Amniotic epithelial cell (primary cell): ENCODE measurements around the gene OAT.
"Not testable (repeated sequence)": the region's sequence is repeated elsewhere in the genome, so short reads cannot be mapped to it uniquely, and the experiment has no call there.

Experiments
- DNase-seq: peaks from one replicate; pipeline ENCODE4 v3.0.0-alpha.2; 2010; ENCODE audit warnings: low read depth

Gene OAT

DNA sequence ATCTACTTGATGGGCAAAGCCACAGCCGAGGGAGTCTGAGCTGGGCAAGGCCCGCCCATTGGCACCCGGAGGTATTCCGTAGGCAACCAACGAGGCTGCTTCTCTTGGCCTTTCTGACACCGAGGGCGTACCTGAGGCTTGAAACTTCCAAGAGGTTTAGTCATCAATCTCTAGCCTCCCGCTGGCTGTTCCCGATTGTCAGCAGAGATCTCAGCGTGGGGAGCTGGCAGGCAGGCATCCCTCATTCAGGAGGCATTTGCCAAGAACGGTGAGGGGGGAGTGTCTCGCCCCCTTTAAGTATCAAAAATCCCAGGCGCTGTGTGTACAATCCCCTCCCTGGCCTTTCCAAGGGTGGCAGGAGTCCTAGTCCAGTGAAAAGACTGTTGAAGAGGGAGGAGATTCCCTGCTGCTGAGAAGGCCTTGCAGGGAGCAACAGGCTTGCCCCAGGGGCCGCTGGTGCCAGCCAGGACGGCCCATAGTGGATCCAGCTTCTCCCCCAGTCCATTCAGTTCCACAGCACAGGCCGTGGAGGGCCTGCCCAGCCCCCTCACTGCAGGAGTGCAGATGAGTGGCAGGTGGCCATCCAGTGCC lies 39.7 kb downstream of the OAT start:
- DNase-seq: no peak

DNA sequence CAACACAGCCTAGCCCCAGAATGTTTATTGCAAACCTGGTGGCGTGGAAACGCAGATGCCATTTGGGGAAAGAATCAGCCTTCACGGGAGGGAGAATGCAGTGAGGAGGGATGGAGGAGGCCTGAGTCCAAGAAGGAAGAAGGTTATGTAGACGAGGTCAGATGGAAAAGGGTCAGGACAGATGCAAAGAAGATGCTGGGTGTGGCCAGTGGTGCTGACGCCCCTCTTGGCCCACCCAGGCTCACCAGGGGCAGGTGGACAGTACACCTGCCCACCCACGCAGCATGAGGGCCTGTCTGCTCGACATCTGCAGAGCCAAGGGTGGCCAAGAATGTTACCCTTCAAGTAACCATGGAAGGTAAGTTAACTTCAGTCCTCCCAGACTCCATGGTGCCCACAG lies 40.5 kb downstream of the OAT start:
- DNase-seq: no peak

DNA sequence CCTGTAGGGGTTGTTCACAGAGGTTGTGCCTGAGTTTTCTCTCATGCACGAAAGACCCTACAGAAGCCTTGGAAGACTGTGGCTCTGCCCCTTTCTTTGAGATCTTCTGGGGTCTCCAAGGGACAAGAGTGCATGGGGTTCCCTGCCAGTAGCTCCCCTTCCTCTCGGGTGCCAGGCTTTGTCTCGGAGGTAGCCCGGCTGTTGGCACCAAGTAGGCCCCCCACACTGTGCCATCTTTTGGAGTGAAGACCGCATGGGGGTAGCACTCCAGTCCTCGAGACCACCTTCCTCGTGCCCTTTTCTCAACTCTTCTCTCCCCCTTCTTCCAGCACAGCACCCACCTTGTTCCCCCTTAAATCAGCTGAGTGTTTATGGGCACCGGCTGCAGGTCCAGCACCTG lies 41.6 kb downstream of the OAT start:
- no peak for DNase-seq

DNA sequence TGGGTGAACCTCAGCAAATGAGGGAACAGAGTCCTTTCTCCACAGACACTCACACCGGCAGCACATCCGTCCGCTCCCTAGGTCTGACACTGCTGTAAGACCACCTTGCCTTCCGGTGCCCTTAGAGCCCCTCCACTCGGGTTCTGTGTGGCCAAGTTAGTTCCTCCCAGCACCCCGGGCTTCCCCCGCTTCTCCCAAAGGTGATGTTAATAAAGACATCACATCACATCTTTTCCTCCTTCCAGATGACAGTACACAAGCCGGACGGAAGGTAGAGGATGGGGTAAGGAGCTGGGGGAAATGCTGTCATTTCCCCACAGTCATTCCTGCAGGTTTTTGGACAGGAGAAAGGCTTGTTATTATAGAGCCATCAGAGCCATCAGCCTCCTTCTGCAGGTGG lies 42.3 kb downstream of the OAT start:
- no peak for DNase-seq

DNA sequence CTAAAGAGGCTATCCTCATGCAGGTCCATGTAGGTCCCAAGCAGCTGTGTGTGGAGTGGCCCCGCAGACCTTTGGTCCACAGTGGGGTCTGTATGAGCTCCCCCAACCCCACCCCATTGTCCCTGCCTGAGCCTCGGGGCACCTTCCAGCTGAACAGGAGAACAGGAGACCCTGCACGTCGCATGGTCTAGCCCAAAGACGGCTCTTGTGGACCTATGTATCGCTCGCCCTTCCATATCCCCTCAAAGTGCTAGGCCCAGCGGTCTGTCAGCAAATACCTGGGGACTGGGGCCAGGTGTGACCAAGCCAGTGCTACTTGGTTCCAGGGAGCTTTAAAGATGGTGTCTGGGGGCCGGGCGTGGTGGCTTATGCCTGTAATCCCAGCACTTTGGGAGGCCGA lies 43.0 kb downstream of the OAT start:
- DNase-seq: no peak

DNA sequence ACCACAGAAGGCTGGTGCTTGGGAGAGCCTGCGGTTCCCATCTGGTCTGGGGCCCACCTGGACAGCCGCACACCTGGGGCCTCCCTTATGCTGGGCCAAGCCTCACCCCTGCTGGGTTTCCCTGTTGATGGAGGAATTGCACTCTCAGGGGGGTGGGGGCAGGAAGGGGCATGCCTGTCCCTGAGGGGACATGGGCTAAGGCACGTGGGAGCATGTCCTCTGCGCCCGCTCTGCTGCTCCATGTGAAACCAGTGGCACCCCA lies 43.4 kb downstream of the OAT start:
- DNase-seq: no peak

DNA sequence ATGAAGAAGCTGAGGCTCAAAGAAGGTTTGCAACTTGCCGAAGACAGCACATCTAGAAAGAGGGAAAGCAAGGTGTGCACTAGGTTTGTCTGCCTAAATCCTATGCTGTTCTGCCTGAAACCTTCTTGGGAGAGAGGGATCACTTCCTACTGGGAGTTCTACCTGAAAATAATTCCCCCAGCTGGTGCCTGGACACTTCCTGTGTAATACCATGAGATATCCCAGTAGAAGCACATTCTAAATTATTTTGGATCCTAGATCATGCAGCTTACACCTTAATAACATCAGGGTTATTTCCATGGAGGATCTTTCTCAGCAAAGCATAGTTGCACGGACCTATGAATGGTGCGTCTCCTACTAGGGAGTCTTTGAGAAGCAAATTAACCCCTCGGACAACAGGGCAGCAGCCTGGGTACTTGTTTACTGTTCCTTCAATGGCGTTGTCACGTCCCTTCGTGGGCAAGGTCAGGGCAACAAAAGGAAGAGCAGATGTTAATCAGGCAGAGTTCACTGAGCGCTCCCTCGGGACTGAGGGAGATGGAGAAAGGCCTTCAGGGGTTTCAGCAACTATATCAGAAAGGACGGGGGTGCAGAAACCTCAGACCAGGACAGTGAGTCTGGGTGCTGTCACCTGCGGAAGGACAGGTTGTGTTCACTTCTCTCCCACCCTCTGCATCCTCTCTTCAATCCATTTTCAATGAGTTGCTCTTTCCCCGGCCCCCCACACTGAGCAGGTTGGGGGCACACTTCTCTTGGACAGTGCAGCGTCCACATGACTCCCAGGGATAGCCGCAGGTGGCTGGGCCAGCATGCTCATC lies 44.0 kb downstream of the OAT start:
- no peak for DNase-seq

DNA sequence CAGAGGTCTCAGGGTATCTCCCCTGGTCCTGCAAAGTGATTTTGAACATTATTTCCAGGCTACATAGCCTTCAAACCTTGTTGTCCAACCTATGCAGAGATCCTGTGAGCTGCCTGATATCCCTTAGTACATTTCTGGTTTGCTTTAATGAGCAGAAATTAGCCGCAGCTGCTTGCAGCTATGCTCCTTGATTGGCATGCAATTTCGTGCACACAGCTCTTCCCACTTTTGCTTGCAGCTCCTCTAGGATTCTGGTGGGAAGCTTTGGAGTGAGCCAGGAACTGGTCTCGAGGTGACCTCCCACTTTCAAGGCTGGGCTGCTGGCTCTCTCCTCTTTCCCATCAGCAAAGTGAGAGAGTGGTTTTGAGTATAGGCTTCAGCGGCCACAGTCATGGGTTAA lies 45.8 kb downstream of the OAT start:
- DNase-seq: no peak

DNA sequence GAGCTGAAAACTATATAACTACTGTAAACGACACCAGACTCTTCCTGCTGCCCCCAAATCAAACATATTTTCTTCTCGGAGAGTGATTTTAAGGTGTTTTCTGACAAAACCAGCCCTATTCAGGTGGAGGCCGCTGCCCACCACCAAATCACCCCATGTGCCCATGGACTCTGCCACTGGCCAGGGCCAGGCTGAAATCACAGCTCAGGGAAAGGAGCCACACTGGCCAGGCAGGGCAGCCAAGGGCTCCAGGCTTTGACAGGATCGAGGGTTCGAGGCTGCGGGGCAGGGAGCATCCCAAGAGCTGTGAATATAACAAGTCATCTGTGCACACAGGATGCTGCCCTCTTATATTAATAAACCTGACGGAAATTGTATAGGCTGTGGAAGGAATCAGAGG lies 48.3 kb downstream of the OAT start:
- no peak for DNase-seq

DNA sequence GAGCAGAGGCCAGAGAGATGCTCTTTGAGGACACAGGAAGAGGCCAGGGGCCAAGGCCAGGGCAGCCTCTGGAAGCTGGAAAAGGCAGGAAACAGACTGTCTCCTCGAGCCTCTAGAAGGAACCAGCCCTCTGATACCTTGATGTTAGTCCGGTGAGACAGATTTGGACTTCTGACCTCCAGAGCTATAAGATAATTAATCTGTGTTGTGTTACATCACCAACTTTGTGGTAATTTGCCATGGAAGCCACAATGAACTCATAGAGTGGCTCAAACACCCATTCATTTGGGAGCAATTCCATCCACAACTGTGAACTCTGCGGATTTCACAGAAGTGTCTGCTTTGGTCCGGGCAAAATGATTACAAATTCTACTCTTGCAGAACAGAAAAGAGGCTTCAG lies 48.7 kb downstream of the OAT start:
- DNase-seq: peak; percentile 6

DNA sequence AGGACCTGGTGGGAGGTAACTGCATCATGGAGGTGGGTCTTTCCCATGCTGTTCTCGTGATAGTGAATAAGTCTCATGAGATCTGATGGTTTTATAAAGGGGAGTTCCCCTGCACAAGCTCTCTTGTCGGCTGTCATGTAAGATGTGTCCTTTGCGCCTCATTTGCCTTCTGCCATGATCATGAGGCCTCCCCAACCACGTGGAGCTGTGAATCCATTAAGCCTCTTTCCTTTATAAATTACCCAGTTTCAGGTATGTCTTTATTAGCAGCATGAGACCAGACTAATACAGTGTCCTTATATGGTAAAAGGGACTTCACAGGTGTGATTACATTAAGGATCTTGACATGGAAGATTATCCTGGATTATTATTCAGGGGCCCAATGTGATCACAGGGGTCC lies 49.2 kb downstream of the OAT start:
- not testable (repeated sequence) for DNase-seq

DNA sequence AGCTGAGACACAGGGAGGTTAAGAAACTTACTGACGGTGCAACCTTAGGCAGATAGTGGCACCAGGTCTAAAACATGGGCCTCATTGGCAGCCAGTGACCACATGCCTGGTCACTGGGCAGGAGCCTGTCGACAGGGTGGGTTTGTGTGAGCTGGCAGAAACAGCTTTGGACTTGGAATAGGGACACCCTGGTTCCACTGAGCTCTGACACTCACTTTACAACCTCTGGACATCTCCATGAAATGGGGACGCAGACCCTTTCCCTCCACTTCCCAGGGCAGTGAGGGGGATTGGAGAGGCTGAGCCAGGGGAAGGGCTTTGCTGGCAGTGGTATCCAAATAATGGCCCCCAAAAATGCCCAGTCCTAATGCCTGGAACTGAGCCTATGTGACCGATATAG lies 49.7 kb downstream of the OAT start:
- no peak for DNase-seq

DNA sequence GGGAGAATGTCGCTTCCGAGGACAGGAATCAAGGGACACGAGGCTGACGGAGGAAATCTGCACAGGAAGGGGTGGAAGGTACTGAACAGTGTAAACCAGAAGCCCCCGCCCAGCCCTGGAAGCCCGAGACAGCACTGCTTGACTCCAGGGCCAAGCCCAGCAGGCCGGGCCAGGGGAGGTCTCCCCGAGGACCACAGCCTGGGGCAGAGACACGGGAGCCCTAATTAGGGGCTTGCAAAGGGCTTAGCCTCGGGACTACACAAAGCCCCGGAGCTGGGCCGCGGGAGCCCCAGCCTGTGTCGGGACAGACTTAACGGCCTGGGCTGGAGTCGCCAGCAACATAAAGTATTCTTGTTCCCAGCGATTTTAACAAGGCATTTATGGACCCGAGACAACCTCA lies 50.8 kb downstream of the OAT start:
- DNase-seq: no peak

DNA sequence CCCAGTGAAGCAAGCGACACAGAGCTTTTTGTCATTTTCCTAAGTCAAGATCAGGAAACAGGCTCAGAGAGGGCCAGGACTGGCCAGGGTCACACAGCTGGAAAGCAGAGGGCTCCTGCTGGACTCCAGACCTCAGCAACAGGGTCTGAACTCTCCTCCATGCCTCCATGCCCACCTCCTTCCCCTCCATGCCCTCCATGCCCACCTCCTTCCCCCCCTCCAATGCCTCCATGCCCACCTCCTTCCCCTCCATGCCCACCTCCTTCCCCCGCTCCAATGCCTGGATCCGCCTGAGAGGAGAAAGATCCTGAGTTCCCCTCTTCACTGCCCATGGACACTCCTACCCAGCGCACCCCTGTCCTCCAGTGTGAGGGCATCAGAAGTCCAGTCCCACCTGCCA lies 51.3 kb downstream of the OAT start:
- DNase-seq: no peak

DNA sequence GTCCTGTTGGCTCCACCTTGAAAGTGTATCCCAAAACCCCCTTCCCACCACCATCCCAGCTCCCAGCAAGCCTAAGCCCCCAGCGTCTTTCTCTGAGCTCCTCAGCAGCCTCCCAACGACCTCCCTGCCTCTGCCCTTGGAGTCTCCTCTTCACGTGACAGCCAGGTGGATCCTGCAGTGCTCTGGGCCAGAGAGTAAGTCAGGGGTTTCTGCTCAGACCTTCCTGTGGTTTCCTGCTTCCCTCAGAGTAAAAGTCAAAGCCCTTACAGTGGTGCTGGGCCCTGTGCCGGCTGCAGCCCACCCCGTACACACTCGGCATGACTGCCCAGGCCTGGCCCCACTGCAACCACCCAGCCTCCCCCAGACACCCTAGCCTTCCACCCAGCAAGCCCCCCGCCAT lies 51.9 kb downstream of the OAT start:
- DNase-seq: no peak

DNA sequence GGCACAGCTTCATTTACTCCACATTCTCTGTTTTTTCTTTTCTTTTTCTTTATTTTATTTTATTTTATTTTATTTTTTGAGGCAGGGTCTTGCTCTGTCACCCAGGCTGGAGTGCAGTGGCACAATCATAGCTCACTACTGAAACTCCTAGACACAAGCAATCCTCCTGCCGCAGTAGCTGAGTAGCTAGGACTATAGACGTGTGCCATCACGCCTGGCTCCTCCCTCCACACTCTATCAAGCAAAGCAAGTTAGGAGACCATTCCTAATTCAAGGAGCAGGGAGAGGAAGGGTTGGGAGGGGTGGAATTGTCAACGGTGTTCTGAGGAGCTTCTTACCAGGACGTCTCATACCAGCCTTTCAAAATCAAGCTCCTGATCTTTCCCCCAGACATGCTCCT lies 52.4 kb downstream of the OAT start:
- DNase-seq: no peak

DNA sequence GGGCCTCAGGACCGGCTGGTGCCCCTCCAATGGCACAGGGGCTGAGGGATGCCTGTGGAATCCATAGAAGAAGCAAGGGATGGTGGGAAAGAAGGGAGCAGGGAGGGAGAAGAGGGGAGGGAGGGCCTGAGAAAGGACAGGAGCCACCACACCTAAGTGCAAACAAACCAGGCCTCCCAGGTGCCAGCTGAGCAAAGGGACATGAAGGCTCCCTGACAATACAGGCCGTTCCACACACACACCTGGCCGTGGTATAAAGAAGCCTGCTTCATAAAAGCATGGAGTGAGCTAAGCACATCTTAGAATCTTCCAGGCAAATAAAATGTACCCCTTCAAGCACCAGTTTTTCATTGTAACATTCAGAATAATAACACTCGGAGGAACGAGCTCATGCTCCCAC lies 54.0 kb downstream of the OAT start:
- no peak for DNase-seq

DNA sequence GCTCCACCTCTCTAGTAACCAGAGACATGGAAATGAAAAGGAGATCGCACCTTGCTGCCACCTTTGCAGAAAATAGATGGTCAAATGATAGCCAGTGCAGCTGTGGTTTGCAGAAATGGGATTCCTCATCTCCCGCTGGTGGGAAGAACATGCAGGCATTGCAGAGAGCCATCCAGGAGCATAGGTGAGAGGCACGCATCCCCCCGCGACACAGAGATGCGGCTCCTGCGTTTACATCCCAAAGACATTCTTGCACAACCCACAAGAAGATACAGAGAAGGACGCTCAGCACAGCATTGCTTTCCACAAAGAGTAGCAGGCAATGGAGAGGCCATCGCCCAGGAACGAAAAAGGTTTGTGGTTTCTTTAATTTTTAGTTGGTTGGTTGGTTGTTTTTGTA lies 56.2 kb downstream of the OAT start:
- DNase-seq: no peak

DNA sequence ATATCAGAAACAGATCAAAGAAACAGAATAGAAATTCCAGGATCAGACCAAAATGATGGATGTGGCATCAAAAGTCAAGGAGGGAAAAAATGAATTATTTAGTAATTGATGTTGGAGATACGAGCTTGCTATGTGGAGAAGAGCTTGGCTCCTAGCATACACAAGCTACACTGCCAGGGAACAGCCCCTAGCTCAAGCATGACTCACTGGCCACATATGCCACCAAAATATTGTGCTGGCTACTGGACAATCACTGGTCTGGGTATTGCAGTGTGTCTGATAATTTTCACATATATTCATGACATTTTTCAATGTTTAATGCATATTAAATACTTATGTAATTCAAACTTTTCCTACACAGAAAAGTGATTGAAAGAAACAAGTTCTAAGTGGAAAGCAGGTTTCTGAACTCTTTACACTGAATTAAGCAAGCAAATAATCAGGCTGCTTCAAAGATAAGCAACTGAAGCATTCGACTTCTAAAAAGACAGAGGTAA lies 59.3 kb downstream of the OAT start:
- no peak for DNase-seq

DNA sequence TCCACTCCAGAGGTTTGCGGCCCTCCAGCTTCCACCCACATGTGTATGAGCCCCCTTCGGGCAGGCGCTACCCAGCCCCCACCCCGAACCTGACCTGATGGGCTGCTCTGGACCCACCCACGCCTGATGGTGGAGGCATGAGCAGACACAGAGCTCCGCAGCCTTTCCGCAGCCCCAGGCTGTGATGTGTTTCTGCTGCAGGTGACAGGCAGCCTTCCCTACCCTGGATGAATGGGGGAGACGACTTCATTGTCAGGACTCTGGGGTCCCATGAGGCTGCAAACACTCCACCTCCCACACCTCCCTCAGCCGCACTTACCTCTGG lies 61.2 kb downstream of the OAT start:
- no peak for DNase-seq

DNA sequence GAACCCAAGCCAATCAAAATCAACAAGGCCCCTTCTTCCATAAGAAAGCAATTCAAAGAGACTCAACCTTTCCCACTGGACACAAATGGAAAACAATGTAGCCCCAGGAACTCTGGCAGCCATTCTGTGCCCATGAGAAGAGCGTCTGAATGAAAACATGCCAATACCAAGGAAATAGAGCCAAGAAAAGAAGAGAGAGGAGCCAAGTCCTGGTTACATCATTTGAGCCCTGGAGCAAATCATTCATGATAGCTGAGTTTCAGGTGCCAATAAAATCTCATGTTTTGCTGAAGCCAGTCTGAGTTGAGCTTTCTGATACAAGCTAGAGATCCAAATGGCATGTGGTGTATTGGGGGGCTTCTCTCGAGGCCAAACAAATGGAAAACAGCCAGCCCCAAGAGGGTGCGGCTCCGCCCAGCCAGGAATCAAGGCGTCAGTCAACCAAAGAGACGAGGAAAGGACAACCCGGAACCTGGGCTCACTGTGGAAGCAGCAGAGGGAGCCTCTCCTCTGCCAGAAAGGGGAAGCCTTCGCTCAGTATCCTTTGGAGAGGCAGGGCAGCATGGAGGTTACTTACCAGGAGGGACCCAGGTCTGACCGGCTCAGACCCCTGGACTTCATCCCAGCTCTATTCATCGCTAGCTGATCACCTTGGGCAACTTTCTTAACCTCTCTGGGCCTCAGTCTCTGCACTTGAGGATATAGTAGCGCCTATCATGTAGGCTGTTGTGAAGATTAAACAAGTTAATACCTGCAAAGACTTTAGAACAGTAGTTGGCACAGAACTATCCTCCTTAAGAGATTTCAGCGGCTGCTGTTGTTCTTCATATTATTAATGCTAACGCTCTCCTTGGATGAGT lies 61.8 kb downstream of the OAT start:
- no peak for DNase-seq

DNA sequence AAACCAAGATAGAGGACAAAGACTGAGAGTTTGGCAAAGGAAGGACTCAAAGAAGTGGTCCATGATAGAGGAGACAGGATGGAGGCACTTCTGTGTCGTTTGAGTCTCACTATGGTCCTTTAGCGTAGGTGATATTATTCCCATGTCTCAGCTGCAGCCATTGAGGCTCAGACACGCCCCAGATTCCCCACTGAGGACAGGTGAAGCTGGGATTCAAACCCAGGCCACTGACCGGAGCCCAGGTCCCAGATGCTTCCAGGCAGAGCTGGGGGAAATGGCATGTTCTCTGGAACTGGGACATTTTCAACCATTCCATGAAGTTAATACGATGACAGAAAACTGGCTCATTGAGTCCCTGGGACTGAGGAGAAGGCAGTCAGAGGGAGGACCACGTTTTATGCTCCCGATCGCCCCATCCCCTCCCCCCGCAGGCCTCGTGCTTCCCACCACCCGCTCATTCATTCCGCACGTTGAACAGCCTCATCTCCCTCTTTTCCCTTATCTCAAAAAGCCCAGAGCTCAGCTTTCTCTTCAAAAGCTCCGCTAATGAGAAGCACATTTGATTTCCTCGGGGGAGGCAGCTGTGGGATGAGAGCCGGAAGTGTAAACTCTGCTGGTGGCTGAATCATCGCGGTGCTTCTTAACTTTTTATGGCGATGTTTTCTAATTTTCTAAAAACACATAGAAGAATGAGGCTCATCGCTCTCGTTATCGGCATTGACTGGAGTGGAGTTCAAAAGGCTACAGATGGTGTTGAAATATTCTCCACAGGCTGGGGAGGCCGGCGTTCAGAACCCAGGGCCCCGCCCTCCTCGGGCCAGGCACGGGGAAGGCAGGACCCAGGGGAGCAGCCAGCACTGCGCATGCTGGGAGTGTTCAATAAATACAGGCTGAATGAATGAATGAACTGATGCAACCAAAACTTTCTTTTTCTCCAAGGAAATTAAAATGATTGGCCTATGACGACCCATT lies 64.0 kb downstream of the OAT start:
- peak; percentile 68 for DNase-seq
